H1 (cell line): ENCODE measurements around the gene SETD9. TPM values are rescaled to one million over a fixed set of nuclear protein-coding genes. Genes with fewer than 3 reads are reported as not detected.

Source experiments
- CTCF ChIA-PET: fragments of 300-600 bp; sonication (Branson Sonifier 250); formaldehyde crosslinking; loops from one replicate; lab custom pipeline; 2021; ENCODE audit not compliant: partially characterized antibody; lab: Charles Lee
- POLR2A ChIA-PET: fragments of 300-600 bp; sonication (Branson Sonifier 250); formaldehyde crosslinking; loops from one replicate; lab custom pipeline; 2021; ENCODE audit warnings: inconsistent platforms; ENCODE audit not compliant: partially characterized antibody; lab: Charles Lee
- DNase-seq, 2 experiments: peaks; one replicate each; pipeline versions ENCODE4 v3.0.0 to v3.0.0-alpha.2; 2010 to 2022; ENCODE audit warnings: low spot score in 2 of 2, low read depth in 1 of 2, mixed read lengths in 1 of 2
- FAIRE-seq: peaks from 2 replicates; lab custom pipeline; 2011; peaks lifted over from hg19 to GRCh38; lab: Jason Lieb, UNC
- H2AFZ ChIP-seq: 2 replicates; pipeline ENCODE4 v1.8.1; 2012; ENCODE audit warnings: low read length, inconsistent platforms
- H2AK5ac ChIP-seq: 2 replicates; pipeline ENCODE4 v1.6.1; 2013; ENCODE audit warnings: low read depth, low read length
- H2BK120ac ChIP-seq: replicated peaks from 2 replicates; pipeline ENCODE3; 2013; ENCODE audit warnings: low read depth, low read length, inconsistent platforms
- H2BK12ac ChIP-seq: 2 replicates; pipeline ENCODE4 v1.6.1; 2013; ENCODE audit warnings: low read depth, low read length
- H2BK15ac ChIP-seq: 2 replicates; pipeline ENCODE4 v1.6.1; 2013; ENCODE audit warnings: low read length
- H2BK20ac ChIP-seq: 2 replicates; pipeline ENCODE4 v1.6.1; 2013; ENCODE audit warnings: low read length
- H2BK5ac ChIP-seq: 2 replicates; pipeline ENCODE4 v1.6.1; 2013; ENCODE audit warnings: low read depth, low read length
- H3K14ac ChIP-seq: 2 replicates; pipeline ENCODE4 v1.6.1; 2013; ENCODE audit warnings: inconsistent platforms; ENCODE audit not compliant: insufficient read length
- H3K18ac ChIP-seq: 2 replicates; pipeline ENCODE4 v1.6.1; 2013; ENCODE audit warnings: low read length; ENCODE audit errors: extremely low read depth
- H3K23ac ChIP-seq: 2 replicates; pipeline ENCODE4 v1.6.1; 2013; ENCODE audit warnings: inconsistent platforms; ENCODE audit not compliant: insufficient read length
- H3K23me2 ChIP-seq: 2 replicates; pipeline ENCODE4 v1.6.1; 2013; ENCODE audit warnings: low read depth, low read length
- H3K27ac ChIP-seq: 2 replicates; pipeline ENCODE4 v1.6.1; 2011; ENCODE audit warnings: low read depth, low read length, inconsistent platforms
- H3K27me3 ChIP-seq, 4 experiments: replicated peaks in 1 of 4; 1 replicate in 1 of 4; 2 replicates in 3 of 4; pipeline versions ENCODE4 v1.6.1 to v1.8.1; 2011 to 2013; ENCODE audit warnings: low read length in 3 of 4, mild to moderate bottlenecking in 3 of 4, inconsistent platforms in 2 of 4, mixed read lengths in 2 of 4, moderate library complexity in 1 of 4; ENCODE audit not compliant: control insufficient read depth in 3 of 4, insufficient read depth in 3 of 4; ENCODE audit errors: extremely low read depth in 1 of 4
- H3K36me3 ChIP-seq, 4 experiments: 2 replicates each; pipeline versions ENCODE4 v1.6.1 to v1.8.1; 2011 to 2013; ENCODE audit warnings: mild to moderate bottlenecking in 4 of 4, low read length in 3 of 4, moderate library complexity in 2 of 4, control low read depth in 1 of 4, inconsistent platforms in 1 of 4; ENCODE audit not compliant: insufficient read depth in 4 of 4, control insufficient read depth in 2 of 4
- H3K4ac ChIP-seq: replicated peaks from 2 replicates; pipeline ENCODE3; 2013; ENCODE audit warnings: low read length, low read depth, mixed read lengths, inconsistent platforms; ENCODE audit not compliant: insufficient read length
- H3K4me1 ChIP-seq, 4 experiments: replicated peaks in 1 of 4; 1 replicate in 1 of 4; 2 replicates in 3 of 4; pipeline versions ENCODE4 v1.6.1 to v1.8.1; 2011 to 2013; ENCODE audit warnings: low read length in 3 of 4, inconsistent platforms in 2 of 4, mixed read lengths in 1 of 4; ENCODE audit not compliant: insufficient read depth in 4 of 4, control insufficient read depth in 3 of 4
- H3K4me2 ChIP-seq, 2 experiments: 2 replicates each; pipeline versions ENCODE4 v1.6.1 to v1.8.1; 2011 to 2013; ENCODE audit warnings: low read depth in 2 of 2, low read length in 2 of 2, control low read depth in 1 of 2, inconsistent platforms in 1 of 2, mild to moderate bottlenecking in 1 of 2; ENCODE audit not compliant: insufficient read depth in 1 of 2
- H3K4me3 ChIP-seq, 4 experiments: fragments of 200-600, 300-600 bp in 1 of 4; sonication (generic), shearing (Covaris generic), sonication (Bioruptor Twin) in 1 of 4; 2 replicates each; pipeline versions ENCODE4 v1.5.1 to v1.8.1; 2011 to 2016; ENCODE audit warnings: low read length in 4 of 4, low read depth in 3 of 4, control low read depth in 2 of 4, inconsistent platforms in 2 of 4, mild to moderate bottlenecking in 2 of 4, mixed read lengths in 1 of 4, moderate library complexity in 1 of 4; ENCODE audit not compliant: insufficient read depth in 2 of 4; ENCODE audit errors: extremely low read depth in 1 of 4
- H3K56ac ChIP-seq: replicated peaks from 2 replicates; pipeline ENCODE3; 2013; ENCODE audit warnings: low read depth, mild to moderate bottlenecking, mixed read lengths, low read length, inconsistent platforms; ENCODE audit not compliant: insufficient read length
- H3K79me1 ChIP-seq: 2 replicates; pipeline ENCODE4 v1.6.1; 2013; ENCODE audit warnings: low read depth, low read length, control low read depth
- H3K79me2 ChIP-seq, 2 experiments: 2 replicates each; pipeline versions ENCODE4 v1.6.1 to v1.8.1; 2012 to 2013; ENCODE audit warnings: low read length in 2 of 2, mild to moderate bottlenecking in 2 of 2, inconsistent platforms in 1 of 2; ENCODE audit not compliant: insufficient read depth in 2 of 2, control insufficient read depth in 1 of 2
- H3K9ac ChIP-seq, 4 experiments: replicated peaks in 1 of 4; 1 replicate in 1 of 4; 2 replicates in 3 of 4; pipeline versions ENCODE4 v1.6.1 to v1.8.1; 2011 to 2013; ENCODE audit warnings: low read depth in 3 of 4, low read length in 3 of 4, control low read depth in 2 of 4, mild to moderate bottlenecking in 2 of 4, moderate library complexity in 2 of 4, inconsistent platforms in 1 of 4; ENCODE audit errors: extremely low read depth in 1 of 4
- H3K9me3 ChIP-seq, 2 experiments: 2 replicates each; pipeline versions ENCODE4 v1.6.1 to v1.8.1; 2012 to 2013; ENCODE audit warnings: mild to moderate bottlenecking in 2 of 2, moderate library complexity in 2 of 2, control low read depth in 1 of 2, inconsistent platforms in 1 of 2, low read depth in 1 of 2, low read length in 1 of 2, mixed read lengths in 1 of 2; ENCODE audit not compliant: insufficient read depth in 2 of 2
- H4K20me1 ChIP-seq, 2 experiments: replicated peaks in 1 of 2; 2 replicates each; pipeline versions ENCODE3 to v1.8.1; 2011 to 2013; ENCODE audit warnings: inconsistent platforms in 2 of 2, low read length in 2 of 2, mild to moderate bottlenecking in 1 of 2; ENCODE audit not compliant: insufficient read depth in 2 of 2, control insufficient read depth in 1 of 2
- H4K5ac ChIP-seq: 2 replicates; pipeline ENCODE4 v1.6.1; 2013; ENCODE audit warnings: low read length, low read depth, mixed read lengths, inconsistent platforms; ENCODE audit not compliant: insufficient read length
- H4K8ac ChIP-seq: 2 replicates; pipeline ENCODE4 v1.8.0; 2013; ENCODE audit warnings: mild to moderate bottlenecking, moderate library complexity, low read length, inconsistent platforms; ENCODE audit not compliant: insufficient read depth; ENCODE audit errors: extremely low read depth
- H4K91ac ChIP-seq: replicated peaks from 2 replicates; pipeline ENCODE3; 2013; ENCODE audit warnings: low read length, mixed read lengths, inconsistent platforms; ENCODE audit not compliant: insufficient read length
- ASH2L ChIP-seq: fragments of 200-600, 300-600 bp; sonication (generic); IDR thresholded peaks from one replicate; pipeline ENCODE4 v1.7.1; 2017; ENCODE audit warnings: low read length
- CBX8 ChIP-seq: fragments of 300-800, 300-1000 bp; sonication (generic); IDR thresholded peaks from 2 replicates; pipeline ENCODE4 v1.7.1; 2016; ENCODE audit warnings: low read depth, low read length, borderline replicate concordance
- CREB1 ChIP-seq: IDR thresholded peaks from 2 replicates; pipeline ENCODE4 v1.6.1; 2012; ENCODE audit warnings: inconsistent platforms
- GABPA ChIP-seq: IDR thresholded peaks from 2 replicates; pipeline ENCODE4 v1.6.1; 2011; ENCODE audit warnings: mild to moderate bottlenecking, low read length, moderate library complexity, borderline replicate concordance; ENCODE audit not compliant: insufficient read depth
- PHF8 ChIP-seq: fragments of 200-600 bp; sonication (generic); conservative IDR thresholded peaks from 2 replicates; pipeline ENCODE4 v1.7.1; 2012; ENCODE audit warnings: low read depth, mild to moderate bottlenecking, inconsistent platforms, low read length, moderate library complexity
- RBBP5 ChIP-seq: IDR thresholded peaks from 2 replicates; pipeline ENCODE4 v1.7.1; 2012; ENCODE audit warnings: low read depth, mild to moderate bottlenecking, inconsistent platforms, low read length, moderate library complexity, borderline replicate concordance
- SAP30 ChIP-seq: fragments of 300-600 bp; sonication (generic); IDR thresholded peaks from 2 replicates; pipeline ENCODE4 v1.7.1; 2012; ENCODE audit warnings: low read length, moderate library complexity, mild to moderate bottlenecking, inconsistent platforms; ENCODE audit not compliant: insufficient read depth, insufficient replicate concordance
- TBP ChIP-seq: IDR thresholded peaks from 2 replicates; pipeline ENCODE4 v1.6.1; 2011; ENCODE audit warnings: low read depth, low read length, improper control_type of control experiment
- WGBS, 2 experiments: shearing (Covaris generic) in 1 of 2; methylation state at CpG; one replicate each; pipeline versions ENCODE4 v1.1.6 to v1.1.7; 2013 to 2015; ENCODE audit warnings: low lambda C conversion rate in 2 of 2, mixed read lengths in 2 of 2, inconsistent platforms in 1 of 2, low coverage in 1 of 2, missing lambda C conversion rate in 1 of 2; ENCODE audit not compliant: insufficient replicate concordance in 2 of 2, insufficient coverage in 1 of 2, insufficient read length in 1 of 2; ENCODE audit errors: extremely low coverage in 1 of 2, missing lambda C conversion rate in 1 of 2; 5-methylcytosine and 5-hydroxymethylcytosine counted together
- polyA plus RNA-seq, 7 experiments: library from polyadenylated mRNA; depleted of rRNA in 3 of 7; stranded (reverse) in 5 of 7; unstranded in 2 of 7; fragments of >200 nt in 5 of 7; fragments of 200-250 nt in 2 of 7; gene quantifications; 1 replicate in 5 of 7; 2 replicates in 1 of 7; 4 replicates in 1 of 7; pipeline versions ENCODE4 v1.2.1 to v1.2.3, GENCODE V29; 2011 to 2013; ENCODE audit warnings: missing spikeins in 2 of 7, mixed read lengths in 2 of 7
- total RNA-seq: library from RNA; stranded (reverse); fragmentation: NEBNext Ultra II Directional; extraction: Animal tissue kit (Norgen Biotek cat#: 25700); gene quantifications from 2 replicates; pipeline ENCODE4 v1.2.1, GENCODE V29; 2021
- TF ChIP-seq, protein P1 (sequence below): IDR thresholded peaks from 2 replicates; pipeline ENCODE4 v1.6.1; 2011; ENCODE audit warnings: low read length, improper control_type of control experiment
- TF ChIP-seq, protein P2 (sequence below): IDR thresholded peaks from 2 replicates; pipeline ENCODE4 v1.6.1; 2012; ENCODE audit warnings: inconsistent platforms

Gene SETD9
- total and polyA plus RNA-seq, 2 of the 8 experiments (the other 6 are each of a cell fraction or from before 2014, with no cell fraction given), result 4.5 to 11.9 TPM

DNA sequence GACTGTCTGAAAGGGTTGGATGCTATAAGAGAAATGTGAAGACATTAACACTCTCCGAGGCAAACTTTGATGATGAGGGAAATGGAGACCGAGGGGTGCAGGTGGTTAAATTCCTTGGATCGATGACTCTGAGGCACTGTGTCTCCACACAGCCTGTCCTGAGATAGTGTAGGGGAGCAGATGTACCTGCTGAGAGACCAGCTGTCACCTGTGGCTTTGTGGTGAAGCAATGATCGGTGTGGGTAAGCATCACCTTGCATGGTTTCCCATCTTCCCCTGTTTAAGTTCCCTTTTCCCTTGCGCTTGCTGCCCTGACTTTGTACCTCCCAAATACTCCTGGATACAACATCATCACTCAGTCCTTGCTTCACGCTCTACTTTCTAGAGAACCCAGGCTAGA is 52.4 kb downstream of the SETD9 start:
- FAIRE-seq, result no peak
- no peak overlapping the region for H2BK15ac ChIP-seq
- WGBS, 2 experiments, result 90% methylated on average over 6 of the region's 6 CpGs; no CpG with 5 or more reads in 1 of the 2 experiments

More for the DNA sequence above, 52.4 kb downstream of the SETD9 start:
- Histone ChIP-seq H4K91ac (no peak overlapping the region), H3K18ac (no peak overlapping the region), H4K5ac (no peak overlapping the region), H3K23ac (peak overlapping the region; percentile 94), H3K4me3 (no peak overlapping the region), H2AFZ (no peak overlapping the region), H3K4me1 (no peaks in the 10 kb centered on the region), H2BK120ac (no peak overlapping the region), H3K27me3 (no peaks in the 10 kb centered on the region), H2BK5ac (no peak overlapping the region), H4K8ac (no peak overlapping the region), H3K4me2 (no peak overlapping the region), H3K79me2 (no peaks in the 10 kb centered on the region), H3K56ac (no peak overlapping the region), H3K27ac (no peak overlapping the region), H3K4ac (no peak overlapping the region), H3K23me2 (no peaks in the 10 kb centered on the region), H2BK20ac (no peak overlapping the region), H2AK5ac (no peak overlapping the region), H4K20me1 (no peaks in the 10 kb centered on the region), H2BK12ac (no peak overlapping the region), H3K14ac (no peak overlapping the region), H3K9ac (no peak overlapping the region), H3K9me3 (no peaks in the 10 kb centered on the region), H3K79me1 (no peaks in the 10 kb centered on the region), H3K36me3 (no peaks in the 10 kb centered on the region)
- ChIA-PET POLR2A (interaction anchor here (2.5 kb wide), 1 partner anchor 11 kb away, joined by 7 read pairs; no protein-coding TSS in a partner anchor), CTCF (interaction anchor here (2.3 kb wide), 1 partner anchor 35 kb away, joined by 7 read pairs; no protein-coding TSS in a partner anchor)
- TF ChIP-seq ASH2L (no peak), CREB1 (no peak), GABPA (no peak), CBX8 (no peak), RBBP5 (no peak), PHF8 (no peak), TBP (no peak), SAP30 (no peak)
- TF ChIP-seq, protein P1, sequence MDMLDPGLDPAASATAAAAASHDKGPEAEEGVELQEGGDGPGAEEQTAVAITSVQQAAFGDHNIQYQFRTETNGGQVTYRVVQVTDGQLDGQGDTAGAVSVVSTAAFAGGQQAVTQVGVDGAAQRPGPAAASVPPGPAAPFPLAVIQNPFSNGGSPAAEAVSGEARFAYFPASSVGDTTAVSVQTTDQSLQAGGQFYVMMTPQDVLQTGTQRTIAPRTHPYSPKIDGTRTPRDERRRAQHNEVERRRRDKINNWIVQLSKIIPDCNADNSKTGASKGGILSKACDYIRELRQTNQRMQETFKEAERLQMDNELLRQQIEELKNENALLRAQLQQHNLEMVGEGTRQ, result no peak
- TF ChIP-seq, protein P2, sequence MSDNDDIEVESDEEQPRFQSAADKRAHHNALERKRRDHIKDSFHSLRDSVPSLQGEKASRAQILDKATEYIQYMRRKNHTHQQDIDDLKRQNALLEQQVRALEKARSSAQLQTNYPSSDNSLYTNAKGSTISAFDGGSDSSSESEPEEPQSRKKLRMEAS, result no peak
- no peak for DNase-seq
